Mucosa of rectum (tissue), 2 donors: Measurements from ENCODE around the gene PCDH15.

Experiments
- H3K27ac ChIP-seq, 2 donors: one replicate each; pipeline ENCODE4 v1.7.0; 2013; ENCODE audit warnings: inconsistent platforms in 2 of 2, low read depth in 2 of 2, low read length in 2 of 2
- H3K27me3 ChIP-seq, 2 donors: one replicate each; pipeline ENCODE4 v1.7.0; 2013; ENCODE audit warnings: low read length in 2 of 2; ENCODE audit not compliant: control insufficient read depth in 2 of 2, insufficient read depth in 2 of 2
- H3K36me3 ChIP-seq, 2 donors: one replicate each; pipeline ENCODE4 v1.7.0; 2013; ENCODE audit warnings: low read length in 2 of 2; ENCODE audit not compliant: control insufficient read depth in 2 of 2, insufficient read depth in 2 of 2
- H3K4me1 ChIP-seq, 2 donors: one replicate each; pipeline ENCODE4 v1.7.0; 2013; ENCODE audit warnings: low read length in 2 of 2, mild to moderate bottlenecking in 1 of 2; ENCODE audit not compliant: control insufficient read depth in 2 of 2, insufficient read depth in 2 of 2
- H3K4me3 ChIP-seq, 2 donors: one replicate each; pipeline ENCODE4 v1.7.0; 2013; ENCODE audit warnings: low read length in 2 of 2
- H3K9ac ChIP-seq, 2 donors: one replicate each; pipeline ENCODE4 v1.7.0; 2013; ENCODE audit warnings: low read length in 2 of 2, low read depth in 1 of 2, mild to moderate bottlenecking in 1 of 2
- H3K9me3 ChIP-seq, 2 donors: one replicate each; pipeline ENCODE4 v1.7.0; 2013; ENCODE audit warnings: low read length in 2 of 2; ENCODE audit not compliant: control insufficient read depth in 2 of 2
- donor health status: healthy.
- donor health status: Normal muscosa, but diverticular disease.

Gene PCDH15

GRCh38 chr10:54800741-54801421 is at the start of gene PCDH15:
TSS of gene PCDH15 (minus strand) at chr10:54801231. CDS start at chr10:54664262, 136,969 bp downstream.
- Histone ChIP-seq H3K4me1 (no peaks in the 10 kb centered on the region), H3K27me3 (no peaks in the 10 kb centered on the region), H3K36me3 (no peaks in the 10 kb centered on the region), H3K27ac (no peak within 1 kb of the TSS), H3K4me3 (no peak within 1 kb of the TSS), H3K9me3 (no peaks in the 10 kb centered on the region), H3K9ac (no peak within 1 kb of the TSS)

GRCh38 chr10:54843932-54844331 is 42.9 kb upstream of the PCDH15 start:
- Histone ChIP-seq H3K4me3 (no peak overlapping the region), H3K9ac (no peak overlapping the region), H3K4me1 (no peaks in the 10 kb centered on the region), H3K27ac (no peak overlapping the region), H3K36me3 (no peaks in the 10 kb centered on the region), H3K9me3 (no peaks in the 10 kb centered on the region), H3K27me3 (no peaks in the 10 kb centered on the region)

GRCh38 chr10:54843085-54843646 is 42.1 kb upstream of the PCDH15 start:
- H3K9ac ChIP-seq: no peak overlapping the region
- H3K9me3 ChIP-seq: no peaks in the 10 kb centered on the region
- H3K27ac ChIP-seq: no peak overlapping the region
- H3K27me3 ChIP-seq: no peaks in the 10 kb centered on the region
- no peak overlapping the region for H3K4me3 ChIP-seq
- no peaks in the 10 kb centered on the region for H3K36me3 ChIP-seq
- H3K4me1 ChIP-seq: no peaks in the 10 kb centered on the region

GRCh38 chr10:54837479-54837878 is 36.4 kb upstream of the PCDH15 start:
- Histone ChIP-seq H3K27me3 (no peaks in the 10 kb centered on the region), H3K9ac (no peak overlapping the region), H3K4me3 (no peak overlapping the region), H3K4me1 (no peaks in the 10 kb centered on the region), H3K9me3 (no peaks in the 10 kb centered on the region), H3K27ac (no peak overlapping the region), H3K36me3 (no peaks in the 10 kb centered on the region)

GRCh38 chr10:54833029-54833428 is 32.0 kb upstream of the PCDH15 start:
- Histone ChIP-seq H3K4me3 (no peak overlapping the region), H3K9me3 (no peaks in the 10 kb centered on the region), H3K9ac (no peak overlapping the region), H3K27me3 (no peaks in the 10 kb centered on the region), H3K4me1 (no peaks in the 10 kb centered on the region), H3K27ac (no peak overlapping the region), H3K36me3 (no peaks in the 10 kb centered on the region)

GRCh38 chr10:54826994-54827560 is 26.0 kb upstream of the PCDH15 start:
- H3K27me3 ChIP-seq: no peaks in the 10 kb centered on the region
- H3K4me3 ChIP-seq: no peak overlapping the region
- H3K27ac ChIP-seq: no peak overlapping the region
- no peaks in the 10 kb centered on the region for H3K9me3 ChIP-seq
- H3K9ac ChIP-seq: no peak overlapping the region
- no peaks in the 10 kb centered on the region for H3K4me1 ChIP-seq
- H3K36me3 ChIP-seq: no peaks in the 10 kb centered on the region

- no peaks in the 10 kb centered on the region for H3K4me1 ChIP-seq
- H3K9ac ChIP-seq: no peak overlapping the region
- no peaks in the 10 kb centered on the region for H3K9me3 ChIP-seq
- no peaks in the 10 kb centered on the region for H3K36me3 ChIP-seq
- no peaks in the 10 kb centered on the region for H3K27me3 ChIP-seq
- no peak overlapping the region for H3K4me3 ChIP-seq
- no peak overlapping the region for H3K27ac ChIP-seq
Observed at GRCh38 chr10:54815583-54815982, 14.6 kb upstream of the PCDH15 start.

GRCh38 chr10:54808186-54808935 is 7.3 kb upstream of the PCDH15 start:
- Histone ChIP-seq H3K27ac (no peak overlapping the region), H3K27me3 (no peaks in the 10 kb centered on the region), H3K36me3 (no peaks in the 10 kb centered on the region), H3K4me1 (no peaks in the 10 kb centered on the region), H3K4me3 (no peak overlapping the region), H3K9me3 (no peaks in the 10 kb centered on the region), H3K9ac (no peak overlapping the region)

GRCh38 chr10:54799506-54799905 is 1.5 kb downstream of the PCDH15 start:
- no peak overlapping the region for H3K27ac ChIP-seq
- no peaks in the 10 kb centered on the region for H3K4me1 ChIP-seq
- H3K9me3 ChIP-seq: no peaks in the 10 kb centered on the region
- no peaks in the 10 kb centered on the region for H3K36me3 ChIP-seq
- H3K4me3 ChIP-seq: no peak overlapping the region
- H3K9ac ChIP-seq: no peak overlapping the region
- no peaks in the 10 kb centered on the region for H3K27me3 ChIP-seq

- Histone ChIP-seq H3K9ac (no peak overlapping the region), H3K27me3 (no peaks in the 10 kb centered on the region), H3K4me3 (no peak overlapping the region), H3K36me3 (no peaks in the 10 kb centered on the region), H3K4me1 (no peaks in the 10 kb centered on the region), H3K27ac (no peak overlapping the region), H3K9me3 (no peaks in the 10 kb centered on the region)
Observed at GRCh38 chr10:54797636-54798321, 3.3 kb downstream of the PCDH15 start.
